NCI-H460 (cell line): ENCODE data around the gene SCGB1A1. TPM values are rescaled to one million over a fixed set of nuclear protein-coding genes. Genes with fewer than 3 reads are reported as not detected.

ENCODE experiments used
- DNase-seq: peaks from one replicate; pipeline ENCODE4 v3.0.0-alpha.2; 2016; ENCODE audit warnings: low read depth; ENCODE audit errors: extremely low read depth
- total RNA-seq: library from RNA; depleted of rRNA; stranded (reverse); fragments of >200 nt; shearing (Covaris generic); gene quantifications from 2 replicates; pipeline ENCODE4 v1.2.3, GENCODE V29; 2014

SCGB1A1 gene
- total RNA-seq, 1 experiment from 2014 or later, result not detected

DNA sequence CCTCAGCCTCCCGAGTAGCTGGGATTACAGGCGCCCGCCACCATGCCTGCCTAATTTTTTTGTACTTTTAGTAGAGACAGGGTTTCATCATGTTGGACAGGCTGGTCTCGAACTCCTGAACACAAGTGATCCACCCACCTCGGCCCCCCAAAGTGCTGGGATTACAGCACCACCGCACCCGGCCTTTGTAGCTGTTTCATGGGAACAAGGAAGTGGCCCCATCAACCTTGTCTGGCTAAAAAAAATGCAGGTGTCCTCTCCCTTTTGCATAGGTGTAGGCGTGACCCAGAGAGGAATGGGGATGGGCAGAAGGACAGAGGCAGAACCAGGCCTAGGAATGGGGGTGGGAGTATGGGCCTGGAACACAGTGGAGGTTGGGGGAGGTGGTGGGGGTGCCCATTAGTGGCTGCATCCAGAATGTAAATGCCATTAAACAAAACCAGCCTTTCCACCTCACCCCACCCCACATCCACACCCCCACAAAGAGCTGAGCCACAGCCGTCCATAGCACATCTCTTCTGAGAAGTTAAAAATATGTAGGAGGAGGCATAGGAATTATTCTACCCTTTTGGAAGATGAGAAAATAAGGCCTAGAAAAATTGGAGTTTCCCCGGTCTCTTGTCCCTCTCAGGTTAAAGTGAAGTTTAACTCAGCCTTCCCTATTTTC lies 22.8 kb upstream of the SCGB1A1 start:
- no peak for DNase-seq

GRCh38 chr11:62398011-62398994 lies 20.5 kb upstream of the SCGB1A1 start:
- DNase-seq, result no peak

DNA sequence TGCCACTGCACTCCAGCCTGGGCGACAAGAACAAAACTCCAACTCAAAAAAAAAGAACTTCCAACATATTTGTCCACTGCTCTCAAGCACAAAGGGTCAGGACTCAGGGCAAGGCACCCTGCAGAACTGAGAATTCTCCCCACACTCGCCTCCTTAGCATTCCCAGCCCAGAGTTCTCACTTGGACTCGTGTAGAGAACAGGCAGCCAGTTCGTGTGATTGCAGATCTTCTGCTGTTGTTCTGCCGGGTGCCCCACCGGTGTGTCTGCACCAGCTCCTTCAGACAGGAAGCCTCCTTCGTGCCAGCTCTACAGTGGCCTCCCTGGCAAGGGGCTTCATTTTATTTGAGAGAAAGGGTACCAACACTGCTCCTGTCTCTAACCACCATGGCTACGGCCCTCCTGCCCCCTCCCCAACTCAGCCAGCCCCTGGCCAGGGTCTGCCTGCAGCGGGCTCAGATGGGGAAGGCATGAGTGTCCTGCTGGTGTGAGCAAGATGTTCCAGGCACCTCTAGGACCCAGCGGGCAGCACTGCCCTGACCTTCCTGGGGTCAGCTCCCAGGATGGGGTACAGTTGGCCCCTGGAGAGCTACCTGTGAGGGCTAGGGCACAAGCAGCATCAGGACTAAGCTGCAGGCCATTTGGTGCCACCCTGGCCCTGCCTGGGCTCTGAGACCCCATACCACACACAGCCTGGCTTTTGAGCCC lies 19.5 kb upstream of the SCGB1A1 start:
- no peak for DNase-seq

DNA sequence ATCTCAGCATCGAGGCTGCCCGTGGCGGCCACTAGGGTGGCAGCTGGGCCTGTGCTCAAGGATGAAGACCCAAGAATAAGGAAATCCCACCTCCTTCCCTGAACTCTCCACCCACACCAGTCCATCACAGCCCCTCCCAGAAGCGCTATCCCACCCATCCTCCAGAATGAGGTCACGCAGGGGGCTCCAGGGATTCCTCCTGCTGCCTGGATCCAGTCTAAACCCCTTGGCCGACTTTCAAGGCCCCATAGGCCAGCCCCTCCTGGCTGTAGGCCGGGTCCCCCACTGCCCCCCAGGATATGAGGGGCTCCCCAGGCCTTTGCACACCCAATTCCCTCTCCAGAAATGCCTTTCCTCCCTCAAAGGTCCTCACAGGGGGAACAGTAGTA lies 19.0 kb upstream of the SCGB1A1 start:
- DNase-seq, result no peak

DNA sequence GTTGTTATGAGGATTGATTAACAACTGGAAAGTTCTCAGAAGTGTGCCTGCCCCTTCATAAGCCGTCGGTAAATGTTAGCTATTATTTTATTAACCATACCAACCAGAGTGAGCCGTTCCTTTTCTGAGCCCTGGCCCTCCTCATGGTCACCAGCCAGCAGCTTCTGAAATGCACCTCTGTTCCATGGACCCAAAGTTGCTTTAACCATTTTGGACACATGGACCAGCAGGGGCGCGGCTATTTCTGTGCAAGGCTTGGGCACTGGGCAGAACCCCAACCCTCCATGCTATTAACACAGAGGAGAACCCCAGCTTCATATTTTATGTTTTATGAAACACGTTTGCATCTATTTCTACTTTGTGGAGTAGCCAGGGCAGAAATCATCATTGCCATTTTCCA lies 18.6 kb upstream of the SCGB1A1 start:
- DNase-seq, result no peak

GRCh38 chr11:62400760-62401159 lies 18.1 kb upstream of the SCGB1A1 start:
- no peak for DNase-seq

- DNase-seq, result no peak
These were observed 17.5 kb upstream of the SCGB1A1 start for GRCh38 chr11:62401356-62401755.

- DNase-seq, result no peak
These were observed 17.0 kb upstream of the SCGB1A1 start for GRCh38 chr11:62401811-62402210.

DNA sequence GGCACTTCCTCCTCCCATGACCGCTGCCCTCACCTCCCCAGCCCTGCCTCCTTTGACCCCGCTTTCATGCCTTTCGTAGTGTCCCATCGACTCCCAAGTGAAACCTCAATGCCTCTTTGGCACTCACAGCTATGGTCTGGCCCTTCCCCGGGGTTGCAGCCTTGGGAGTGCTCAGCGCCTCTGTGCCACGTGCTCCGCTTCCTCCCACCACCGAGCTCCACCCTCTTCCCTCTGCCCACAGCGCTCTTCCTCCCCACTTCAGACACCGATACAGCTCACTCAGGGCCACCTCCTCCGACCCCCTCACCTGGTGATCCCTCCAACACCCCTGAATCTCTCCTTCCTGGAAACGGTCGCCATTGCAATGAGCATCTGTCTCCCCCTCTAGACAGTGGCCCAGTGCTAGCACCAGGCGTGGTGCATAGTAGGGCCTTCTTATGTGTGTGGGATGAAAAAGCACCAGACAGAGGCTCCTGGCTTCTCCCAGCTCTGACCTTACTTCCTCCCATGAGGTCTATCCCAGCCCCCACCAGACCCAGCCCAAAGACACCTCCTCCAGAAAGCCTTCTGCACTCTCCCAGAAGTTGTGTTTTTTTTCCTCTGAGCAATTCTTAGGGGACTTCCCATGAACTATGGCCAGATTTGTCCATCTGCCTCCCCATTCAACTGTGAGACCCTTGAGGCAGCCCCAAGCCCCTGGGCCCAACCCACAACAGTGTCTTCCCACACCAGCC lies 16.4 kb upstream of the SCGB1A1 start:
- DNase-seq, result no peak

DNA sequence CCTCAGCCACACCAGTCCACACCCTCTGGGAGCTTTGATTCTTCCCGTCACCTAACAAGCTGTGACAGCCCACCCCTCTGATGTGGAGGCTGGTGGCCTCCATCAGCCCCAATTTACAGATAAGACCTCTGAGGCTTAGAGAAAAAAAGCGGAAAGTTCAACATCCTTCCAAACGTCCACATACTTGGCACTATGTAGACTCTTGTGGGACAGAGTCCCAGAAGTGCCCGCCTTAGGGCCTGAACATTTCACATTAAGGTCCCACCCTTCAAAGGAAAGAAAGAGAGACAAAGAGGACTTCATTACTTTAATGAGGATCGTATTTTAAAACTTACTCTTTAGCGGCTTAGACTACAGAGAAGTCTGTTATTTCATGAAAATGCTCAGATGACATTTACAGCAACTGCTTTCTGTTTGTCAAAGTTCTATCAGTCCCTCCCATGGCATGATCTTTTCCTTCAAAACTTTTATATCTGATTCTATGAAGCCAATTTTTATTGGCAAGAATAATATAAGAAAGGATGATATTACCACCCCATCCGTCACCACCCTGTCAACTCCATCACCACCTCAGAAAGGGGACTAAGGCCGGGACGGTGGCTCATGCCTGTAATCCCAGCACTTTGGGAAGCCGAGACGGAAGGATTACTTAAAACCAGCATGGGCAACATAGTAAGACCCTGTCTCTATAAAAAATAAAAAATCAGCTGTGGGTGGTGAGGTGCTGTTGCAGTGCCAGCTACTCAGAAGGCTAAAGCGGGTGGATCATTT lies 15.7 kb upstream of the SCGB1A1 start:
- DNase-seq, result no peak

DNA sequence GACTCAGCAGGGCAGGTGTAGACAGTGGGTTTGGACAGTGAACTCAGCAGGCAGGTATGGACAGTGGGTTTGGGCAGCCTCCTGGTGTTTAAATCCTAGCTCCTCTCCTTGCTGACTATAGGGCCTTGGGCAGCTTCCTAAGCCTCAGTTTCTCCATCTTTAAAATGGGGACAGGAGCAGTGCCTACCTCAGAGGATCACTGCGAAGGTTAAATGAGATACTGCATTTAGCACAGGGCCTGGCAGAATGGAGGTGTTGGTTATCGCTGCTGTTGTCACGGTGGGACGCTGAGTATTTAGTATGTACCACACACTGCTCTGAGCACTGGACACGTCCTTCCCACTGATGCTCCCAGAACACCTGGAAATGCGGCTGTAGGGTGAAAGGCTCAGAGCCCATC lies 14.4 kb upstream of the SCGB1A1 start:
- DNase-seq, result no peak

DNA sequence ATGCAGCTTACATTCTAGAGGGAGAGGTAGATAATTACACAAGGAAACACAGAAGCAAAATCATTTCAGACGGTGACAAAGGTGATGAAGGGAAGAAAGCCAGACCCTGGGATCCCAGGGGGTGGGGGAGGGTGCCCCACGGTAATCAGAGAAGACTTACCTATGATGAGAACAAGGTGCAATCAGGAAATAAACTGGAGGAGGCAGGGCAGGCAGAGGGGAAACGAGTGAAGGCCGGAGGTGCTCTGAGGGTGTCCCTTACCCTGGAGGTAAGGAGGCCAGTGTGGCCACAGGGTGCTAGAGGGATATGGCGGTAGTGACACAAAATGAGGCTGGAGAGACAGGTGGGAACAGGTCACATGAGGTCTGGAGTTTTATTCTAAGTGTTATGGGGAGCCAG lies 13.9 kb upstream of the SCGB1A1 start:
- DNase-seq, result no peak

DNA sequence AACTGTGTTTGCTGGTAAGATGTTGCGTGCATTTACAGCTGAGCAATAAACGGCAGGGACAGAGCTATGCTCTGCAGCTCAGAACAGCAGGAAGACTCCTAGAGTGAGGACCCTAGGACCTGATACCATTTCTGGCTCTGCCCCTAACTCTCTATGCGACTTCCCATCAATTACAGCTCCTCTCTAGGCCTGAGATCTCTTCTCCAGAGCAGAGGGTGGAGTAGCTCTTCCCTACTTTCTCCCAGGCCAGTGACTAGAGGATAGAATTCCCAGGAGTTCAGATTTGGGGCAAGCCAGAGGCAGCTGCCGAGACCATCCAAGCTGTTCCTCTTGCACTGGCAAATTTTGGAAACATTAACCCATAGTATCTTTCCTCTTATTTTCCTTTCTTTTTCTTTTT lies 12.8 kb upstream of the SCGB1A1 start:
- no peak for DNase-seq

GRCh38 chr11:62409831-62410230 lies 9.0 kb upstream of the SCGB1A1 start:
- DNase-seq, result no peak

GRCh38 chr11:62410972-62411371 lies 7.9 kb upstream of the SCGB1A1 start:
- no peak for DNase-seq

DNA sequence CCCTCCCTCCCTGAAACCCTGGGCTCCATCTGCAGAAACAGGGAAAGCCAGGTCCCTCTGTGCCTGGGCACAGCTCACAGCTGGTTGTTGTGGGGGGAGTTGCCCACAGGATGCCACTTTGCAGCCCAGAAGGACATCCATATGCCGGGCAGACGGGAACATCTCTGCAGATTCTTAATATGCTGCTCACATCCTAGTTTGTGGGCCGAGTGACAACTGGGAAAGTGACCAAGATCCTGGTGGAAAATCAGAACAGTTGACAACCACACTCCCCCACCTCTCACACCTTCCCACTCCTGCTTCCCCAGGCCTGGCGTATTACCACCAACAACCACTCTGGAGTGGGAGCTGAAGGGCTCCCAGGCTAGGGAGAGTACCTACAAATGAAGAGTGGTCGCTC lies 7.3 kb upstream of the SCGB1A1 start:
- no peak for DNase-seq

DNA sequence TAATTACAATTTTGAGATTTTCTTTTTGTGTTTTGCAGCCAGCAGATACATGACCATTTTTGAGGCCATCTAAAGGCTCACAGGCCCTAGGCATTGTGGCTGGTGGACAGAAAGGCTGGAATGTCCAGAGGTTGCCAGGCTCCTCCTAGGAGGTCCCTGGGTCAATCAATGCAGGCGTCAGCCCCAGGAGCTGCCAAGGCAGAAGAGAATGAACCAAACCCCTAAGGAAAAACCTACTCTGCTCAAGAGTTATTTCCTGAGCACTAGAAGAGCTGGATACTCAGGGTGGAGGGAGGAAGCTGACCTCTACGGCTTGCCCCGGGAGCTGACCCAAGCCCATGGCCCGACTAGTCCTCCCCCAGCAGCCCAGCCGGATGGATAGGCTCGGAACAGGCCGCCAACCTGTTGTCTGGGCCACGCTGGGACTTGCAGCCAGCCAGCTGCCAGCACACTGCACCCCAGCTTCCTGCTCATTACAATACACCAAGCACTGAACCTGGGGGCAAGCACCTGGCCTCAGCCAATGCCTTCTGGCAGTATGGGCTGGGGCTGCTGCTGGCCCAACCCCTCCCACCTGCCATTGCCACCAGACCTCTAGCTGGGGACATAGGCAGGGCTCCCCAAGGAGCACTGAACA lies 5.7 kb upstream of the SCGB1A1 start:
- no peak for DNase-seq

GRCh38 chr11:62416596-62416995 lies 2.2 kb upstream of the SCGB1A1 start:
- no peak for DNase-seq

DNA sequence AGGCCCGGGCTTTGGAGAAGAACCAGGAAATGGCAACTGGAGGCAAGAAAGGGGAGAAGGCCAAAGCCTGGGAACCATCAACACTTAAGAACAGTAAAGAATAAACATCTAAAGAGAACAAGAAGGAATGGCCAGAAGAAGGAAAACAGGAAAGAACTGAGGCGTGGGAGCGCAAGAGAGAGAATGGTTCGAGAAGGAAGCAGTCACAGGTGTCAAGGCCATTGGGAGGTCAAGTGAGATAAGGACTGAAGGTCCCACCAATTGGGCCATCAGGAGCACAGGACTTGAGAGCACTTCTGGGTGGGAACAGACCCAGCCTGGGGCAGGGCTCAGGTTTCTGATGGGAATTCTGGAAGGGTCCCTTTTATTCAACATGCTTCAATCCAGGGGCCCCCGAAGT lies 697 bp upstream of the SCGB1A1 start:
- DNase-seq, result no peak
